ENCODE measurements around the gene PTDSS2. TPM values are rescaled to one million over a fixed set of nuclear protein-coding genes. Genes with fewer than 3 reads are reported as not detected.

The PTDSS2 gene
- total RNA-seq, 2 donors from 2014 or later: 20.6 to 27.6 TPM

DNA sequence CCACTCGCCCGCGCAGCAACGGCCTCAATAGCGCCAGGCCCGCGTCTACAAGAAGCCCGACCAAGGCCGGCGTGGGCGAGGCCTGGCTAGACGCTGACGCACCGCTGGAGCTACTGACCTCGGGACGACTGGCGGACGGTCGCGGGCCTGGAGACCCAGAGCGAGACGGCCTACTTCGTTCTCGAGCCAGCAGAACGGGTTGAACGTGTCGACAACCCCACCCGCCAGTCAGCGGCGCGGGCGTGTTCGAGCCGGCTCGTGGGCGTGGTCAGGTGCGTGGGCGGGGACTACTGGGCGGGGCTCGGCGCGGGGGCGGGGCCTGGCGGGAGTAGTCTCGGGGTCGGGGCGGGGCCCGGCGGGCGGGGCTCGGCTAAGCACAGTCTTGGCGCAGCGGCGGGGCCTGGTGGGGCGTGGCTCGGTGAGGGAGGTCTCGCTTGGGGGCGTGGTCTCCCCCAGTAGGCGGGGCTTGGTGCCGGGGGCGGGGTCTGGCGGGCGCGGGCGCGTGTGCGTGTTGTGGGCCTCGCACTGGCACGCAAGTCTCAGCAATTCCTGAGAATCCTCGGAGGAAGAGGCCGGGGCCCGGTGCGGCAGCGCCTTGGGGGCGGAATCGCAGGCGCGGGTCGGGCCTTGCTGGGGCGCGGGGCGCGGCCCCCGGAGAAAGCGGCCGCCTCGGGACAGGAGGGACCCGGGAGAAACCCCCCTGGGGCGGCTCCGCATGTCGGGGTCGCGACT lies 57.1 kb downstream of the PTDSS2 start, which contains the start of gene RNH1:
TSS of gene RNH1 (minus strand) at position 248 of the 732 bp plus-strand sequence. CDS start 5,080 bp downstream, outside the sequence.
- peak within 1 kb of the TSS; percentile 90 to 94 for H3K9ac ChIP-seq (ENCODE audit: low read depth in 2 of 2, low read length in 2 of 2)
- peak within 1 kb of the TSS; percentile 99 for H3K27ac ChIP-seq
- H3K36me3 ChIP-seq: no peaks in the 10 kb centered on the region
- intact Hi-C loops (cut with DNase I): no loop called here
- H3K9me3 ChIP-seq: no peaks in the 10 kb centered on the region
- TF ChIP-seq, protein P1, sequence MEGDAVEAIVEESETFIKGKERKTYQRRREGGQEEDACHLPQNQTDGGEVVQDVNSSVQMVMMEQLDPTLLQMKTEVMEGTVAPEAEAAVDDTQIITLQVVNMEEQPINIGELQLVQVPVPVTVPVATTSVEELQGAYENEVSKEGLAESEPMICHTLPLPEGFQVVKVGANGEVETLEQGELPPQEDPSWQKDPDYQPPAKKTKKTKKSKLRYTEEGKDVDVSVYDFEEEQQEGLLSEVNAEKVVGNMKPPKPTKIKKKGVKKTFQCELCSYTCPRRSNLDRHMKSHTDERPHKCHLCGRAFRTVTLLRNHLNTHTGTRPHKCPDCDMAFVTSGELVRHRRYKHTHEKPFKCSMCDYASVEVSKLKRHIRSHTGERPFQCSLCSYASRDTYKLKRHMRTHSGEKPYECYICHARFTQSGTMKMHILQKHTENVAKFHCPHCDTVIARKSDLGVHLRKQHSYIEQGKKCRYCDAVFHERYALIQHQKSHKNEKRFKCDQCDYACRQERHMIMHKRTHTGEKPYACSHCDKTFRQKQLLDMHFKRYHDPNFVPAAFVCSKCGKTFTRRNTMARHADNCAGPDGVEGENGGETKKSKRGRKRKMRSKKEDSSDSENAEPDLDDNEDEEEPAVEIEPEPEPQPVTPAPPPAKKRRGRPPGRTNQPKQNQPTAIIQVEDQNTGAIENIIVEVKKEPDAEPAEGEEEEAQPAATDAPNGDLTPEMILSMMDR (IDR thresholded peaks at IDR 0.05): no peak
- DNase-seq: peak; percentile 100
- peak within 1 kb of the TSS; percentile 95 for H3K4me3 ChIP-seq
- no peaks in the 10 kb centered on the region for H3K27me3 ChIP-seq
- H3K4me1 ChIP-seq: peaks cover 20% of the 10 kb centered on the region

DNA sequence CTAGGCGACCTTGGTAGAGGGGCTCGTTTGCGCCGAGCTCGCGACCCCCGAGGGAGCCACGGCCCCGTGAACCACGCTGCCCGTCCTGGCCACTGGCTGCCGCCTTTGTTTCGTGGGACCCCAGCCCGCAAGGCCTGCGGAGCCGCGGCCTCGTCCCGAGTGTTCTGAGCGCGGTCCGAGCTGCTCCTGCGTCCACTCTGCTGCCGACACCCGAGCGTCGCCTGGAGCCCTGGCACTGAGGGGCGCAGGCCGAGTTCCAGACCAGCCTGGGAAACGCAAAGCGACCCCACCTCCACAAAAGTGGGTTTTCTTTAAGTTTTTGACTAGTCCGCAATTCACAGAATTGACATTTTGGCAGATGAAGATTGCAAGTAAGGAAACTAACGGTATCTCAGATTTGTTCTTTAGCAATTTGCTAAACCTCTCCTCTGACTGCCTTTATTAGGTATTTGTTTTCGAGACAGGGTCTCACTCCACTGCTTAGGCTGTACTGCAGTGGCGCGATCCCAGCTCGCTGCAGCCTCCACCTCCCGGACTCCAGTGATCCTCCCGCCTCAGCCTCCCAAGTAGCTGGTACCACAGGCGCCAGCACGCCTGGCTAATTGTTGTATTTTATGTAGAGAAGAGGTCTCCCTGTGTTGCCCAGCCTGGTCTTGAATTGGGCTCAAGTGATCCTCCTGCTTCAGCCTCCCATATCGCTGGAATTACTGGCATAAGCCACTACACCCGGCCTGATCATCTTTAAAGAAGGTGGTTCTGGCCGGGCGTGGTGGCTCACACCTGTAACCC lies 57.8 kb downstream of the PTDSS2 start:
- peaks cover 20% of the 10 kb centered on the region for H3K4me1 ChIP-seq
- H3K27ac ChIP-seq: peak overlapping the region; percentile 22
- TF ChIP-seq, protein P1 (IDR thresholded peaks at IDR 0.05): no peak
- H3K9ac ChIP-seq (ENCODE audit: low read depth in 2 of 2, low read length in 2 of 2): peak overlapping the region; percentile 19 to 63
- H3K4me3 ChIP-seq: peak overlapping the region; percentile 95
- intact Hi-C loops (cut with DNase I): no loop called here
- DNase-seq: no peak
- no peaks in the 10 kb centered on the region for H3K9me3 ChIP-seq
- no peaks in the 10 kb centered on the region for H3K27me3 ChIP-seq
- no peaks in the 10 kb centered on the region for H3K36me3 ChIP-seq

DNA sequence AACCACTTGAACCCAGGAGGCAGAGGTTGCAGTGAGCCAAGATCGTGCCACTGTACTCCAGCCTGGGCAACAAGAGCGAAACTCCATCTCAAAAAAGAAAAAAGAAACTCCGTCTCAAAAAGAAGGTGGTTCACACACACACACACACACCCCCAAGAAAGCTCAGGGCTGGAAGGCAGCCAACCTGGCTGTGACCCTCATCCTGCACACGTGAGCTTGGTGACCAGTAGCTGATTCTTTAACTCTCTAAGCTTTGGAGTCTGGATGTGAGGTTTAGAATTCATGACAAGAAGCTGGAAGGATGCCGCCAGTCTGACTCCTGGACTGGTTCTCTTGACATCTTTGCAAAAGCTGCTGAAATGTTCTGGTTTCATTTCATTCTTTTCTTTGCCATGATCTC lies 58.9 kb downstream of the PTDSS2 start:
- intact Hi-C loops (cut with DNase I): no loop called here
- peaks cover 19% of the 10 kb centered on the region for H3K4me1 ChIP-seq
- H3K36me3 ChIP-seq: no peaks in the 10 kb centered on the region
- H3K9me3 ChIP-seq: no peaks in the 10 kb centered on the region
- no peak for DNase-seq
- no peaks in the 10 kb centered on the region for H3K27me3 ChIP-seq
- no peak overlapping the region for H3K27ac ChIP-seq
- H3K9ac ChIP-seq (ENCODE audit: low read depth in 2 of 2, low read length in 2 of 2): no peak overlapping the region
- H3K4me3 ChIP-seq: no peak overlapping the region
- TF ChIP-seq, protein P1 (IDR thresholded peaks at IDR 0.05): no peak

DNA sequence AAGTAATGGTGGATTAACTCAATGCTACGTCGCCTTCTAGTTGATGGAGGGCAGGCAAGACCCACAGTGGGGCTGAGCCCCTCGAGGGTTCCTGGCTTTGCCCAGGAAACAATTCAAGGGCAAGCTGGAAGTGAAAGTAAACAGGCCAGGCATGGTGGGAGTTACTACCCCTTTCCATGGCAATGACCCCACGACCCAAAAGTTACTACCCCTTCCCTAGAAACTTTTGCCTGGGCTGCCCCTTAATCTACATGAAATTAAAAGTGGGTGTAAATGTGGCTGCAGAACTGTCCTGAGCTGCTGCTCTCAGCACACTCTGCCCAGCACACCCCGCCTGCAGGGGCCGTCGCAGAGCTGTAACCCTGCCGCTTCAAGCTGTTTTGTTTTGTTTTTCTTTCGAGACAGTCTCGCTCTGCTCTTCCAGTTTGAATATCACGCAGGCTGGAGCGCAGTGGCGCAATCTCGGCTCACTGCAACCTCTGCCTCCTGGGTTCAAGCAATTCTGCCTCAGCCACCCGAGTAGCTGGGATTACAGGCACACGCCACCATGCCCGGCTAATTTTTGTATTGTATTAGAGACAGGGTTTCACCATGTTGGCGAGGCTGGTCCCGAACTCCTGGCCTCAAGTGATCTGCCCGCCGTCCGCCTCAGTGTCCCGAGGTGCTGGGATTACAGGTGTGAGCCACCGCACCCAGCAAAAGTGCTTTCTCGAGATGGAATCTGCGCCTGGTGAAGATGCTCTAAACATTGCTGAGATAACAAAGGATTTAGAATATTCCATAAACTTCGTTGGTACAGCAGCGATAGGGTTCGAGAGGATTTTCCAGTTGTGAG lies 62.9 kb downstream of the PTDSS2 start:
- Histone ChIP-seq H3K27ac (no peak overlapping the region), H3K4me1 (no peaks in the 10 kb centered on the region), H3K27me3 (no peaks in the 10 kb centered on the region), H3K9me3 (no peaks in the 10 kb centered on the region), H3K4me3 (no peak overlapping the region), H3K9ac (ENCODE audit: low read depth in 2 of 2, low read length in 2 of 2) (no peak overlapping the region), H3K36me3 (no peaks in the 10 kb centered on the region)
- TF ChIP-seq, protein P1 (IDR thresholded peaks at IDR 0.05): no peak
- intact Hi-C loops (cut with DNase I): no loop called here
- no peak for DNase-seq

DNA sequence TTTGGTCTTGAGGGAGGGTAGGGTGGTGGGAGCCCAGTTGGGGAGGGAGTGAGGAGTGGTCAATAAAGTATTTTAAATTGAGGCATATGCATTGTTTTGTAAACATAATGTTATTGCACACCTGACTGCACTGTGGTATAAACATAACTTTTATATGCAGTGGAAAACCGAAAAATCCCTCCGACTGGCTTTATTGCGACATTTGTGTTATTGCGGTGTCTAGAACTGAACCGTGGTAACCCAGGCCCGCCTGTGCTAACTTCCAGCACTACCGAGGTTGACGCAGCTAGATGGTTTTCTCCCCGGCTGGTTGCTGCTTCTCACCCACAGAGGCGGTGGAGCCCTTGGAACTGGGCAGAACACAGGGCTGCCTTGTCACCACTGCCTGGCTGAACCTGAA lies 64.5 kb downstream of the PTDSS2 start:
- H3K9me3 ChIP-seq: no peaks in the 10 kb centered on the region
- no peaks in the 10 kb centered on the region for H3K27me3 ChIP-seq
- no peaks in the 10 kb centered on the region for H3K36me3 ChIP-seq
- H3K9ac ChIP-seq (ENCODE audit: low read depth in 2 of 2, low read length in 2 of 2): no peak overlapping the region
- TF ChIP-seq, protein P1 (IDR thresholded peaks at IDR 0.05): no peak
- no peaks in the 10 kb centered on the region for H3K4me1 ChIP-seq
- intact Hi-C loops (cut with DNase I): no loop called here
- no peak for DNase-seq
- H3K27ac ChIP-seq: no peak overlapping the region
- H3K4me3 ChIP-seq: no peak overlapping the region

Data from colonic mucosa (tissue), 4 donors.